Motor neuron (in vitro differentiated cells): ENCODE results near the gene ARID3A. TPM values are rescaled to one million over a fixed set of nuclear protein-coding genes. Genes with fewer than 3 reads are reported as not detected.
"Not testable (repeated sequence)": the region's sequence is repeated elsewhere in the genome, so short reads cannot be mapped to it uniquely, and the experiment has no call there.

Source experiments
- ATAC-seq, 8 experiments: fragments of 200-7000 bp; cut with Tn5 transposase; replicated peaks in 6 of 8; 2 replicates each; pipeline ENCODE4 v1.8.0; 2021; ENCODE audit warnings: mild to moderate bottlenecking in 8 of 8, moderate library complexity in 8 of 8
- H3K27ac ChIP-seq, 2 donors: fragments of 250-450 bp; sonication (Bioruptor Pico); 2 replicates each; pipeline ENCODE4 v1.9.0; 2021; ENCODE audit warnings: antibody characterized with exemption in 2 of 2, mild to moderate bottlenecking in 2 of 2, moderate library complexity in 1 of 2
- H3K4me1 ChIP-seq, 2 donors: fragments of 250-450 bp; sonication (Bioruptor Pico); replicated peaks in 1 of 2; 2 replicates each; pipeline ENCODE4 v1.6.1; 2021; ENCODE audit warnings: antibody characterized with exemption in 2 of 2, mild to moderate bottlenecking in 2 of 2, moderate library complexity in 1 of 2
- H3K4me3 ChIP-seq, 5 donors: fragments of 250-450 bp; sonication (Bioruptor Pico); 2 replicates each; pipeline ENCODE4 v1.9.0; 2021; ENCODE audit warnings: antibody characterized with exemption in 5 of 5, mild to moderate bottlenecking in 5 of 5, moderate library complexity in 4 of 5
- WGBS, 10 experiments: fragments of 450-650 bp; shearing (Covaris generic); methylation state at CpG; one replicate each; pipeline ENCODE4 v1.0.0; 2022; 5-methylcytosine and 5-hydroxymethylcytosine counted together
- in situ Hi-C, 9 experiments: fragments of 400-800 bp; cut with MboI; loops; one replicate each; pipeline ENCODE4 v1.15.0; 2021; ENCODE audit warnings: low sequenced_read_pairs in 9 of 9, low pct_unique_long_range_greater_than_20kb in 2 of 9; ENCODE audit not compliant: unreplicated experiment in 9 of 9
- total RNA-seq, 8 experiments: library from RNA; unstranded; fragments of 300-600 nt; gene quantifications; 2 replicates each; pipeline versions ENCODE4 v1.2.3 to v1.2.4, GENCODE V29; 2022

Gene ARID3A
- total RNA-seq, 8 experiments from 2014 or later = 5.8 to 22.6 (median 10.3) TPM

- Histone ChIP-seq H3K27ac (peak overlapping the region in 1 of 2 donors; percentile 5), H3K4me1 (peaks cover 16 to 32% of the 10 kb centered on the region in 2 donors), H3K4me3 (no peak overlapping the region)
- WGBS, 10 experiments = 0 to 100% (median 96%) methylated on average over 1 to 7 of the region's 17 CpGs; no CpG with 5 or more reads in 4 of the 10 experiments
- in situ Hi-C loops = no loop called here
- no peak for ATAC-seq
Measured at GRCh38 chr19:950352-951066, 24.7 kb downstream of the ARID3A start.

GRCh38 chr19:952049-952679, 26.3 kb downstream of the ARID3A start:
- in situ Hi-C loops = no loop called here
- 90 to 100% (median 96%) methylated on average over 1 to 5 of the region's 14 CpGs; no CpG with 5 or more reads in 5 of the 10 experiments for WGBS, 10 experiments
- peak overlapping the region in 1 of 2 donors; percentile 42 for H3K27ac ChIP-seq
- H3K4me1 ChIP-seq = peaks cover 33 to 49% of the 10 kb centered on the region in 2 donors
- no peak overlapping the region for H3K4me3 ChIP-seq
- no peak for ATAC-seq

GRCh38 chr19:952680-953444, 27.0 kb downstream of the ARID3A start:
- peak overlapping the region in 1 of 2 donors; percentile 42 for H3K27ac ChIP-seq
- no CpG with 5 or more reads among the region's 21 CpGs for WGBS, 10 experiments
- peak in 2 of 8 experiments; percentile 15 to 20 for ATAC-seq
- in situ Hi-C loops = no loop called here
- H3K4me3 ChIP-seq = no peak overlapping the region
- H3K4me1 ChIP-seq = peaks cover 34 to 53% of the 10 kb centered on the region in 2 donors

GRCh38 chr19:953445-954271, 27.8 kb downstream of the ARID3A start:
- Histone ChIP-seq H3K4me3 (no peak overlapping the region), H3K4me1 (peaks cover 34 to 53% of the 10 kb centered on the region in 2 donors), H3K27ac (peak overlapping the region in 1 of 2 donors; percentile 42)
- WGBS, 10 experiments = 33 to 73% methylated on average over 1 to 3 of the region's 33 CpGs; no CpG with 5 or more reads in 8 of the 10 experiments
- in situ Hi-C loops = no loop called here
- peak in 2 of 8 experiments; percentile 5 to 6 for ATAC-seq

GRCh38 chr19:954272-954671, 28.4 kb downstream of the ARID3A start:
- no peak overlapping the region for H3K27ac ChIP-seq
- in situ Hi-C loops = no loop called here
- H3K4me3 ChIP-seq = no peak overlapping the region
- H3K4me1 ChIP-seq = peaks cover 34 to 53% of the 10 kb centered on the region in 2 donors
- ATAC-seq = no peak
- WGBS, 10 experiments = 88 to 100% (median 100%) methylated on average over 1 to 5 of the region's 14 CpGs; no CpG with 5 or more reads in 6 of the 10 experiments

- peak in 1 of 8 experiments; percentile 15 for ATAC-seq
- peak overlapping the region in 1 of 2 donors; percentile 45 for H3K27ac ChIP-seq
- no peak overlapping the region for H3K4me3 ChIP-seq
- in situ Hi-C loops = no loop called here
- peaks cover 34 to 53% of the 10 kb centered on the region in 2 donors for H3K4me1 ChIP-seq
- 30 to 81% (median 60%) methylated on average over 2 to 3 of the region's 43 CpGs; no CpG with 5 or more reads in 7 of the 10 experiments for WGBS, 10 experiments
Measured at GRCh38 chr19:954672-955494, 29.0 kb downstream of the ARID3A start.

GRCh38 chr19:955803-956765, 30.2 kb downstream of the ARID3A start:
- 20 to 95% (median 60%) methylated on average over 1 to 12 of the region's 55 CpGs; no CpG with 5 or more reads in 5 of the 10 experiments for WGBS, 10 experiments
- Histone ChIP-seq H3K27ac (peak overlapping the region; percentile 47 to 66), H3K4me1 (peaks cover 34 to 58% of the 10 kb centered on the region in 2 donors), H3K4me3 (peak overlapping the region in 1 of 5 donors; percentile 12)
- in situ Hi-C loops = no loop called here
- ATAC-seq = peak in 5 of 8 experiments; percentile 56 to 69 (median 61)

GRCh38 chr19:956766-957440, 31.1 kb downstream of the ARID3A start:
- H3K27ac ChIP-seq = peak overlapping the region; percentile 47 to 66
- peak overlapping the region in 1 of 5 donors; percentile 12 for H3K4me3 ChIP-seq
- no CpG with 5 or more reads among the region's 27 CpGs for WGBS, 10 experiments
- peak in 6 of 8 experiments; percentile 33 to 63 (median 55) for ATAC-seq
- in situ Hi-C loops = no loop called here
- peaks cover 34 to 66% of the 10 kb centered on the region in 2 donors for H3K4me1 ChIP-seq

- H3K27ac ChIP-seq = peak overlapping the region in 1 of 2 donors; percentile 66
- H3K4me1 ChIP-seq = peaks cover 32 to 70% of the 10 kb centered on the region in 2 donors
- in situ Hi-C loops, H3K4me3 ChIP-seq, ATAC-seq: not testable (repeated sequence)
- WGBS, 10 experiments = 80 to 100% (median 83%) methylated on average over 1 to 4 of the region's 9 CpGs; no CpG with 5 or more reads in 5 of the 10 experiments
Measured at GRCh38 chr19:957578-957977, 31.7 kb downstream of the ARID3A start.

GRCh38 chr19:958967-959855, 33.4 kb downstream of the ARID3A start:
- no peak overlapping the region for H3K27ac ChIP-seq
- ATAC-seq = no peak
- peaks cover 21 to 55% of the 10 kb centered on the region in 2 donors for H3K4me1 ChIP-seq
- WGBS, 10 experiments = 20 to 100% (median 93%) methylated on average over 1 to 24 of the region's 36 CpGs; no CpG with 5 or more reads in 2 of the 10 experiments
- H3K4me3 ChIP-seq = no peak overlapping the region
- in situ Hi-C loops = no loop called here
